HFFc6 (cell line): ENCODE data around the gene KCNK7. TPM values are rescaled to one million over a fixed set of nuclear protein-coding genes. Genes with fewer than 3 reads are reported as not detected.

Experiments used
- DNase-seq: peaks from one replicate; pipeline ENCODE4 v3.0.0-alpha.2; 2018
- H3K27ac Mint-ChIP-seq: 2 replicates; pipeline ENCODE4 v1.8.0; 2020; ENCODE audit warnings: mild to moderate bottlenecking, mixed read lengths
- H3K27me3 Mint-ChIP-seq: 2 replicates; pipeline ENCODE4 v1.8.0; 2021; ENCODE audit warnings: mild to moderate bottlenecking, moderate library complexity, mixed read lengths; ENCODE audit not compliant: insufficient read depth
- H3K36me3 Mint-ChIP-seq: 2 replicates; pipeline ENCODE4 v1.8.0; 2021; ENCODE audit warnings: low read depth, mixed read lengths
- H3K4me1 Mint-ChIP-seq: 2 replicates; pipeline ENCODE4 v1.8.0; 2020; ENCODE audit warnings: low read depth, mixed read lengths
- H3K4me3 Mint-ChIP-seq: 2 replicates; pipeline ENCODE4 v1.8.0; 2020; ENCODE audit warnings: mild to moderate bottlenecking, moderate library complexity, mixed read lengths
- H3K9me3 Mint-ChIP-seq: 2 replicates; pipeline ENCODE4 v1.8.0; 2020; ENCODE audit warnings: mild to moderate bottlenecking, mixed read lengths
- total RNA-seq, 6 experiments: library from RNA; stranded (reverse); fragmentation: NEBNext Ultra II Directional; extraction: Animal tissue kit (Norgen Biotek cat#: 25700); gene quantifications; 2 replicates in 1 of 6; 3 replicates in 5 of 6; pipeline ENCODE4 v1.2.3, GENCODE V29; 2021
- TF ChIP-seq, protein P1 (sequence below): fragments of 200-600 bp; sonication (generic); IDR thresholded peaks from 2 replicates; pipeline ENCODE4 v1.5.0; 2021; ENCODE audit warnings: antibody characterized with exemption, mild to moderate bottlenecking

KCNK7 gene
- total RNA-seq, 6 experiments from 2014 or later: 0.16 to 0.31 (median 0.30) TPM; not detected in 3

DNA sequence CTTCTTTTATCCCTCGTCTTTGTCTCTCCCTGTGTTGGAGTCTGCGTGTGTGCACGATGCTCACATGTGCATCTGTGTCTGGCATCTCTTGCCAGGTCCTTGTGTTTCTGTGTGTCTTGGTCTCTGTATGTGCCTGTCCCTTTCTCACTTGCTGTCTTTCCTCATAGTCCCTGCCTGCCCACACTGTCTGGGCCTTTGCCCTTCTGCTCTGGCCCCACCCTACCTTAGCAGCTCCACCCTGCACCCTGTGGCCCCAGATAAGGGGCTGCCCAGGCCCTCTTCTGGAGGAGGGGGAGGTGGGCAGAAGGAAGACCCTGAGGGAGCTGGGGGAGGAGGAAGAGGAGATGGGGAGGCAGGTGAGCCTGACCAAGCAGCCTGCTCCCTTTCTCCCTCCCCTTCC is 16.9 kb downstream of the KCNK7 start:
- TF ChIP-seq, protein P1, sequence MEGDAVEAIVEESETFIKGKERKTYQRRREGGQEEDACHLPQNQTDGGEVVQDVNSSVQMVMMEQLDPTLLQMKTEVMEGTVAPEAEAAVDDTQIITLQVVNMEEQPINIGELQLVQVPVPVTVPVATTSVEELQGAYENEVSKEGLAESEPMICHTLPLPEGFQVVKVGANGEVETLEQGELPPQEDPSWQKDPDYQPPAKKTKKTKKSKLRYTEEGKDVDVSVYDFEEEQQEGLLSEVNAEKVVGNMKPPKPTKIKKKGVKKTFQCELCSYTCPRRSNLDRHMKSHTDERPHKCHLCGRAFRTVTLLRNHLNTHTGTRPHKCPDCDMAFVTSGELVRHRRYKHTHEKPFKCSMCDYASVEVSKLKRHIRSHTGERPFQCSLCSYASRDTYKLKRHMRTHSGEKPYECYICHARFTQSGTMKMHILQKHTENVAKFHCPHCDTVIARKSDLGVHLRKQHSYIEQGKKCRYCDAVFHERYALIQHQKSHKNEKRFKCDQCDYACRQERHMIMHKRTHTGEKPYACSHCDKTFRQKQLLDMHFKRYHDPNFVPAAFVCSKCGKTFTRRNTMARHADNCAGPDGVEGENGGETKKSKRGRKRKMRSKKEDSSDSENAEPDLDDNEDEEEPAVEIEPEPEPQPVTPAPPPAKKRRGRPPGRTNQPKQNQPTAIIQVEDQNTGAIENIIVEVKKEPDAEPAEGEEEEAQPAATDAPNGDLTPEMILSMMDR: no peak
- H3K4me1 Mint-ChIP-seq: peaks cover 40% of the 10 kb centered on the region
- no peak for DNase-seq
- peaks cover 9% of the 10 kb centered on the region for H3K36me3 Mint-ChIP-seq
- peak overlapping the region; percentile 69; the same call in 1 of the 2 replicates for H3K4me3 Mint-ChIP-seq
- H3K27me3 Mint-ChIP-seq: peaks cover 10% of the 10 kb centered on the region
- peak overlapping the region; percentile 81 for H3K27ac Mint-ChIP-seq
- no peaks in the 10 kb centered on the region for H3K9me3 Mint-ChIP-seq

DNA sequence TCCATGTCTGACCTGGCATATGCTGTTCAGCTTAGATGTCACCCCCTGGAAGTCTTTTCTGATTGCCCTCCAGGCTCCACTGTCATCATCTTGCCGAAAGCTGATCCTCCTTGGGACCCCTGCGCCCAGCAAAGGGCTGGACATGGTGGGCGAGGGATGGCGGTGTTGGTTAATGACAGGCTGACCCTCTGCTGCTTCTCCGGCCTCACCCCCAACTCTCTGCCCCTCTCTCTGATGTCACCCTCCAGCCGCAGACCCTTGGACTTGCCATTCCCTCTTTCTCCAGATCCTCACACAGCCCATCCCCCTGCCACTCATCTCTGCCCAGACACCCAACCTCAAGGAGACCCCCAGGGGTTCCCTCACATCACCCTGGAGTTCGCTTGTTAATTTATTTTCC is 17.5 kb downstream of the KCNK7 start:
- TF ChIP-seq, protein P1: no peak
- Mint-ChIP-seq H3K9me3 (no peaks in the 10 kb centered on the region), H3K4me1 (peaks cover 45% of the 10 kb centered on the region), H3K27ac (peak overlapping the region; percentile 81), H3K36me3 (peaks cover 9% of the 10 kb centered on the region), H3K27me3 (peaks cover 11% of the 10 kb centered on the region), H3K4me3 (peak overlapping the region; percentile 69)
- no peak for DNase-seq

DNA sequence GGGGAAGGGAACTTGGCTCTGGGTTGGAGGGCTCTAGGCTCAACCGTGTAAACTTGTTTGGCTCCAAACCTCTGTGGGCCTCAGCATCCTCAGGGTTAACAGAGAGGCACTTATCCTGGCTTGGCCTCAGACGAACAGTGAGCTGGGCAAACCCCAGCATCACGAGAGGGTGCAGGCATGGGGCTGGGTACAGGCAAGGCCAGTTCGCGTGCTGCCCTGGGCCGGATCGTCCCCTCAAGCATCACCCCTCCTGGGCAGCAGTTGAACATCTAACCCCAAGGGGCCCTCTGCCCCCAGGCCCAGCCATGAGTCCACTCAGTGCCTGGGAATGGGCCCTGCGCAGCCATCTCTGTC is 17.9 kb downstream of the KCNK7 start:
- TF ChIP-seq, protein P1: no peak
- H3K36me3 Mint-ChIP-seq: peaks cover 9% of the 10 kb centered on the region
- DNase-seq: no peak
- H3K27ac Mint-ChIP-seq: peak overlapping the region; percentile 81
- peaks cover 13% of the 10 kb centered on the region for H3K27me3 Mint-ChIP-seq
- H3K4me1 Mint-ChIP-seq: peaks cover 49% of the 10 kb centered on the region
- H3K9me3 Mint-ChIP-seq: no peaks in the 10 kb centered on the region
- peak overlapping the region; percentile 69 for H3K4me3 Mint-ChIP-seq

DNA sequence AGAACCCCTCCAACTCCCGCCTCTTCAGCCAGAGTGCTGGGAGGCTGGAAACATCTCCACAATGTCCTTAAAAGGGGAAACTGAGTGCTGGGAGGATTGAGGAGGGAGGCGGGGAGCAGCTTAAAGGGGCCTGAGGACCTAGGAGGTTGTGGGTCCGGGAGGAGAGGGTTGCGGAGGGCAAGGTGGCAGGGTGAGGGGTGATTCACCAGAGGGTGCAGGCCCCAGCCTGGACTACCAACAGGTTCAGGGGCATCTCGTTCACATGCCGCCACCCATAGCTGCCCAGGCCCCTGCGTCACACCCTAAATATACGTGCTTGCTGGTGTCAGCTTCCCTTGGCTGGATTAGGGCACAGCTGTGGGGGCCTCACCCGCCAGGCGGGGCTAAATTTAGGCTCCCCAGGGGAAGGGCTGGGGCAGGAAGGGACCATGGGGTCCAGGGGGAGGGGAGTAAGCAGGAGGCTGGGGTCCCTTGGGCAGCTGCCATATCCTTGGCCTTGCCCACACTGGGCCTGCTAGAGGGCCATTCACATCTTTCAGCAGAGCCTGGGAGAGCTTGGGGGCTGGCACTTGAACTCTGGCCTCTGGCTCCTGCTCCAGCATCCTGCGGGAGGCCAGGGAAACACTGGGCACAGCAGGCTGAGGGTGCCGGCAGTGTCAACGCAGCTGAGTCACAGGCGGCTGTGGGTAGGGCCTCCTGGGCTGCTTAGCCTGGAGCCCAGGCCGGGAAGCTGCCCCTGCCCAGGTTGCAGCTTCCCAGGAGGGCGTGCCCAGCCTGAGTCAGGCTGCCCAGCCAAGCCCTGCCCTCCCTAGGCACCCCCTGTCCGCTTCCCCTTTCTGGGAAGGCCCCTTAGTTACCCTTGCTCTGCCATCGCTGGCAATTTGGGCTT is 18.5 kb downstream of the KCNK7 start:
- H3K27me3 Mint-ChIP-seq: peaks cover 13% of the 10 kb centered on the region
- peaks cover 51% of the 10 kb centered on the region for H3K4me1 Mint-ChIP-seq
- peak overlapping the region; percentile 81 for H3K27ac Mint-ChIP-seq
- H3K9me3 Mint-ChIP-seq: no peaks in the 10 kb centered on the region
- H3K36me3 Mint-ChIP-seq: peaks cover 10% of the 10 kb centered on the region
- peak; percentile 69 for DNase-seq
- TF ChIP-seq, protein P1: no peak
- peak overlapping the region; percentile 89 for H3K4me3 Mint-ChIP-seq

DNA sequence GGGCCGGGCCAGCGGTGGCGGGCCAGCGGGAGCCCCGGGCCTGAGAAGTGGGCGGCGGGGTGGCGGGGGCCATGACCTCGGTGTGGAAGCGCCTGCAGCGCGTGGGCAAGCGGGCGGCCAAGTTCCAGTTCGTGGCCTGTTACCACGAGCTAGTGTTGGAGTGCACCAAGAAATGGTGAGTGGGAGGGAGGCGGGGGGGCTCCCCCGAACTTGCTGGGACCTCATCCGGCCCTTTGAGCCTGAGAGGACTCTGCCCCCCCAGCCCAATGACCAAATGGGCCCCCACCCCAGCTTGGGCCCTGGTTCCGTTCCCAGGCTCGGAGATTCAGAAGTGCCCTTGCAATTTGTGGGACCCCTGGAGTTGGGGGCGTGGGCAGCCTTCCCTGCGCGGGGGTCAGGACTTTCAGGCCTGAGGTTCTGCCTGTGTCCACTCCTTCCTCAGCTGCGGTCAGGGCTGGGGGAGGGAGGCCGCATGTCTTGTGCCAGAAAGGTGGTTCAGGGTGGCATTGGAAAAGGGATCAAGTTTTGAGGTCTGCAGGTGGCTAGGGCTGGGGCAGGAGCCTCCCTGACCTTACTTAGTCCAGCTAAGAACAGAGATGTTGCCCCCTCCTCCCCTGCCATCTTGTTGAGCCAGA is 19.3 kb downstream of the KCNK7 start:
- no peak for DNase-seq
- TF ChIP-seq, protein P1: no peak
- peak overlapping the region; percentile 89 for H3K4me3 Mint-ChIP-seq
- peak overlapping the region; percentile 81 for H3K27ac Mint-ChIP-seq
- H3K27me3 Mint-ChIP-seq: peaks cover 13% of the 10 kb centered on the region
- peaks cover 10% of the 10 kb centered on the region for H3K36me3 Mint-ChIP-seq
- peaks cover 59% of the 10 kb centered on the region for H3K4me1 Mint-ChIP-seq
- no peaks in the 10 kb centered on the region for H3K9me3 Mint-ChIP-seq
